BLaER1 (cell line): Measurements from ENCODE around the gene LDHAL6B.
A peak's percentile ranks its signal among the peaks of the same experiment; 100 is the strongest.

Experiments
- H3K27ac ChIP-seq: shearing (Covaris generic); formaldehyde crosslinking; 2 replicates; pipeline ENCODE4 v1.8.1; 2022
- H3K27me3 ChIP-seq: shearing (Covaris generic); formaldehyde crosslinking; 2 replicates; pipeline ENCODE4 v1.8.1; 2022
- H3K36me3 ChIP-seq: shearing (Covaris generic); formaldehyde crosslinking; 2 replicates; pipeline ENCODE4 v1.8.1; 2022
- H3K4me1 ChIP-seq: shearing (Covaris generic); formaldehyde crosslinking; 2 replicates; pipeline ENCODE4 v1.8.1; 2022
- H3K4me2 ChIP-seq: shearing (Covaris generic); formaldehyde crosslinking; 2 replicates; pipeline ENCODE4 v1.8.1; 2022
- H3K4me3 ChIP-seq: shearing (Covaris generic); formaldehyde crosslinking; 2 replicates; pipeline ENCODE4 v1.8.1; 2022
- H3K9ac ChIP-seq: shearing (Covaris generic); formaldehyde crosslinking; 2 replicates; pipeline ENCODE4 v1.8.1; 2022
- H3K9me3 ChIP-seq: shearing (Covaris generic); formaldehyde crosslinking; 2 replicates; pipeline ENCODE4 v1.8.1; 2022
- H4K20me1 ChIP-seq: shearing (Covaris generic); formaldehyde crosslinking; 2 replicates; pipeline ENCODE4 v1.8.1; 2022
- Cebpa-rat ChIP-seq: shearing (Covaris generic); IDR thresholded peaks from 2 replicates; pipeline ENCODE4 v1.8.1; 2022

Gene LDHAL6B

GRCh38 chr15:59229453-59229852 is 22.8 kb downstream of the LDHAL6B start:
- peak; percentile 45; the same call in 1 of the 2 replicates for TF ChIP-seq Cebpa-rat

GRCh38 chr15:59230531-59231055 is 23.9 kb downstream of the LDHAL6B start:
- H3K9ac ChIP-seq = no peak overlapping the region
- H3K4me2 ChIP-seq = no peak overlapping the region
- TF ChIP-seq Cebpa-rat = no peak
- no peak overlapping the region for H3K27ac ChIP-seq
- no peaks in the 10 kb centered on the region for H3K4me1 ChIP-seq
- no peaks in the 10 kb centered on the region for H3K36me3 ChIP-seq
- H3K4me3 ChIP-seq = no peak overlapping the region
- H3K9me3 ChIP-seq = no peaks in the 10 kb centered on the region
- H3K27me3 ChIP-seq = no peaks in the 10 kb centered on the region
- H4K20me1 ChIP-seq = no peaks in the 10 kb centered on the region

More at GRCh38 chr15:59229453-59229852, 22.8 kb downstream of the LDHAL6B start:
- no peaks in the 10 kb centered on the region for H4K20me1 ChIP-seq
- H3K27ac ChIP-seq = no peak overlapping the region
- H3K9ac ChIP-seq = no peak overlapping the region
- H3K36me3 ChIP-seq = no peaks in the 10 kb centered on the region
- H3K4me3 ChIP-seq = no peak overlapping the region
- no peak overlapping the region for H3K4me2 ChIP-seq
- no peaks in the 10 kb centered on the region for H3K27me3 ChIP-seq
- H3K4me1 ChIP-seq = no peaks in the 10 kb centered on the region
- H3K9me3 ChIP-seq = no peaks in the 10 kb centered on the region

- H3K36me3 ChIP-seq = no peaks in the 10 kb centered on the region
- H3K4me2 ChIP-seq = no peak overlapping the region
Observed at GRCh38 chr15:59232476-59232875, 25.8 kb downstream of the LDHAL6B start.

GRCh38 chr15:59236394-59236793 is 29.8 kb downstream of the LDHAL6B start:
- no peaks in the 10 kb centered on the region for H3K27me3 ChIP-seq
- TF ChIP-seq Cebpa-rat = no peak
- no peak overlapping the region for H3K4me3 ChIP-seq
- H3K4me2 ChIP-seq = no peak overlapping the region
- no peaks in the 10 kb centered on the region for H4K20me1 ChIP-seq
- peaks cover 14% of the 10 kb centered on the region for H3K4me1 ChIP-seq
- H3K9me3 ChIP-seq = peaks cover 4% of the 10 kb centered on the region; the same call in 1 of the 2 replicates
- no peak overlapping the region for H3K9ac ChIP-seq
- no peaks in the 10 kb centered on the region for H3K36me3 ChIP-seq
- H3K27ac ChIP-seq = no peak overlapping the region

More at GRCh38 chr15:59232476-59232875, 25.8 kb downstream of the LDHAL6B start:
- Histone ChIP-seq H3K4me1 (peaks cover 11% of the 10 kb centered on the region), H4K20me1 (no peaks in the 10 kb centered on the region), H3K9ac (no peak overlapping the region), H3K27me3 (no peaks in the 10 kb centered on the region), H3K27ac (no peak overlapping the region), H3K9me3 (peaks cover 4% of the 10 kb centered on the region; the same call in 1 of the 2 replicates), H3K4me3 (no peak overlapping the region)
- TF ChIP-seq Cebpa-rat = no peak

- Histone ChIP-seq H3K9ac (no peak overlapping the region), H3K4me1 (peaks cover 14% of the 10 kb centered on the region), H3K27me3 (no peaks in the 10 kb centered on the region), H3K36me3 (no peaks in the 10 kb centered on the region), H3K4me2 (peak overlapping the region; percentile 17; the same call in 1 of the 2 replicates), H3K9me3 (peaks cover 4% of the 10 kb centered on the region; the same call in 1 of the 2 replicates), H3K27ac (no peak overlapping the region), H3K4me3 (no peak overlapping the region), H4K20me1 (no peaks in the 10 kb centered on the region)
- no peak for TF ChIP-seq Cebpa-rat
Observed at GRCh38 chr15:59237119-59237855, 30.6 kb downstream of the LDHAL6B start.

- Histone ChIP-seq H3K9me3 (peaks cover 4% of the 10 kb centered on the region; the same call in 1 of the 2 replicates), H3K36me3 (no peaks in the 10 kb centered on the region), H4K20me1 (no peaks in the 10 kb centered on the region), H3K9ac (no peak overlapping the region), H3K27me3 (no peaks in the 10 kb centered on the region), H3K4me3 (no peak overlapping the region), H3K4me1 (peaks cover 14% of the 10 kb centered on the region), H3K4me2 (no peak overlapping the region), H3K27ac (no peak overlapping the region)
- no peak for TF ChIP-seq Cebpa-rat
Observed at GRCh38 chr15:59237924-59238331, 31.3 kb downstream of the LDHAL6B start.

GRCh38 chr15:59240036-59240435 is 33.4 kb downstream of the LDHAL6B start:
- no peak for TF ChIP-seq Cebpa-rat
- peaks cover 4% of the 10 kb centered on the region; the same call in 1 of the 2 replicates for H3K9me3 ChIP-seq
- H3K4me1 ChIP-seq = peaks cover 16% of the 10 kb centered on the region
- H3K4me2 ChIP-seq = no peak overlapping the region
- no peak overlapping the region for H3K4me3 ChIP-seq
- no peaks in the 10 kb centered on the region for H3K27me3 ChIP-seq
- no peaks in the 10 kb centered on the region for H4K20me1 ChIP-seq
- no peak overlapping the region for H3K27ac ChIP-seq
- no peaks in the 10 kb centered on the region for H3K36me3 ChIP-seq
- no peak overlapping the region for H3K9ac ChIP-seq

- Histone ChIP-seq H4K20me1 (no peaks in the 10 kb centered on the region), H3K36me3 (no peaks in the 10 kb centered on the region), H3K9me3 (no peaks in the 10 kb centered on the region), H3K4me1 (peaks cover 11% of the 10 kb centered on the region), H3K4me3 (no peak overlapping the region), H3K4me2 (no peak overlapping the region), H3K9ac (no peak overlapping the region), H3K27me3 (no peaks in the 10 kb centered on the region), H3K27ac (no peak overlapping the region)
- no peak for TF ChIP-seq Cebpa-rat
Observed at GRCh38 chr15:59242649-59243048, 36.0 kb downstream of the LDHAL6B start.

GRCh38 chr15:59243622-59244021 is 37.0 kb downstream of the LDHAL6B start:
- H3K36me3 ChIP-seq = no peaks in the 10 kb centered on the region
- H3K4me3 ChIP-seq = no peak overlapping the region
- no peak overlapping the region for H3K9ac ChIP-seq
- H4K20me1 ChIP-seq = no peaks in the 10 kb centered on the region
- H3K27ac ChIP-seq = no peak overlapping the region
- no peaks in the 10 kb centered on the region for H3K9me3 ChIP-seq
- H3K4me2 ChIP-seq = no peak overlapping the region
- H3K27me3 ChIP-seq = no peaks in the 10 kb centered on the region
- no peak for TF ChIP-seq Cebpa-rat
- H3K4me1 ChIP-seq = peaks cover 10% of the 10 kb centered on the region

- Histone ChIP-seq H3K36me3 (no peaks in the 10 kb centered on the region), H4K20me1 (no peaks in the 10 kb centered on the region), H3K27me3 (no peaks in the 10 kb centered on the region), H3K4me2 (no peak overlapping the region), H3K9me3 (no peaks in the 10 kb centered on the region), H3K4me3 (no peak overlapping the region), H3K9ac (no peak overlapping the region), H3K27ac (no peak overlapping the region), H3K4me1 (peaks cover 10% of the 10 kb centered on the region)
- TF ChIP-seq Cebpa-rat = no peak
Observed at GRCh38 chr15:59244337-59244736, 37.7 kb downstream of the LDHAL6B start.
